Measurements from ENCODE around the gene RGS11. TPM values are rescaled to one million over a fixed set of nuclear protein-coding genes. Genes with fewer than 3 reads are reported as not detected.

RGS11 gene
- total and polyA plus RNA-seq, 9 of the 15 experiments (the other 6 are each of a cell fraction or from before 2014, with no cell fraction given), result not detected

GRCh38 chr16:269061-269796 is 6.5 kb downstream of the RGS11 start (continued):
- TF ChIP-seq ZNF318 (IDR thresholded peaks at IDR 0.05; ENCODE audit: borderline replicate concordance in 1 of 2, low read depth in 1 of 2), result no peak
- no peak for TF ChIP-seq SRSF7 (optimal IDR thresholded peaks at IDR 0.05; ENCODE audit: low read depth, low read length)
- TF ChIP-seq RBM14 (IDR thresholded peaks at IDR 0.05; ENCODE audit: borderline replicate concordance, insufficient read depth, low read depth, low read length), result no peak
- no peak for TF ChIP-seq PKNOX1 (IDR thresholded peaks at IDR 0.05)
- TF ChIP-seq ZBTB40 (IDR thresholded peaks at IDR 0.05), result no peak
- no peak for TF ChIP-seq ZBTB40 (CRISPR knock-in tag; IDR thresholded peaks at IDR 0.05)
- TF ChIP-seq ARID2 (IDR thresholded peaks at IDR 0.05), result no peak
